HG03135 (cell line): ENCODE measurements around the gene ASB5.
"Not testable (repeated sequence)": the region's sequence is repeated elsewhere in the genome, so short reads cannot be mapped to it uniquely, and the experiment has no call there.

ENCODE experiments used
- ATAC-seq: cut with Tn5 transposase; IDR thresholded peaks from one replicate; pipeline ENCODE4 v1.9.1; 2021; ENCODE audit warnings: mild to moderate bottlenecking, moderate library complexity; ENCODE audit not compliant: unreplicated experiment

ASB5 gene

GRCh38 chr4:176279560-176279959 is 10.5 kb upstream of the ASB5 start:
- not testable (repeated sequence) for ATAC-seq

- ATAC-seq: no peak
These were observed 8.3 kb upstream of the ASB5 start for GRCh38 chr4:176277162-176277904.

GRCh38 chr4:176276710-176277109 is 7.7 kb upstream of the ASB5 start:
- ATAC-seq: no peak

GRCh38 chr4:176274441-176274840 is 5.4 kb upstream of the ASB5 start:
- ATAC-seq: no peak

GRCh38 chr4:176273736-176274135 is 4.7 kb upstream of the ASB5 start:
- ATAC-seq: no peak

- no peak for ATAC-seq
These were observed 3.8 kb upstream of the ASB5 start for GRCh38 chr4:176272799-176273198.

- ATAC-seq: no peak
These were observed 2.7 kb upstream of the ASB5 start for GRCh38 chr4:176271749-176272148.

GRCh38 chr4:176270669-176271068 is 1.6 kb upstream of the ASB5 start:
- ATAC-seq: no peak

GRCh38 chr4:176266026-176266425 is 3.0 kb downstream of the ASB5 start:
- no peak for ATAC-seq

GRCh38 chr4:176262243-176262642 is 6.8 kb downstream of the ASB5 start:
- ATAC-seq: peak; percentile 66

- no peak for ATAC-seq
These were observed 7.5 kb downstream of the ASB5 start for GRCh38 chr4:176261481-176261880.

- ATAC-seq: no peak
These were observed 8.0 kb downstream of the ASB5 start for GRCh38 chr4:176261018-176261417.

GRCh38 chr4:176259330-176260090 is 9.5 kb downstream of the ASB5 start:
- no peak for ATAC-seq

GRCh38 chr4:176258135-176258534 is 10.9 kb downstream of the ASB5 start:
- no peak for ATAC-seq

- ATAC-seq: no peak
These were observed 12.1 kb downstream of the ASB5 start for GRCh38 chr4:176256921-176257320.

- no peak for ATAC-seq
These were observed 26.2 kb downstream of the ASB5 start for GRCh38 chr4:176242764-176243347.

GRCh38 chr4:176241703-176242102 is 27.3 kb downstream of the ASB5 start:
- ATAC-seq: no peak

GRCh38 chr4:176238826-176239225 is 30.2 kb downstream of the ASB5 start:
- no peak for ATAC-seq

- ATAC-seq: no peak
These were observed 30.8 kb downstream of the ASB5 start for GRCh38 chr4:176238157-176238610.

GRCh38 chr4:176236946-176237345 is 32.1 kb downstream of the ASB5 start:
- ATAC-seq: no peak

GRCh38 chr4:176230836-176231235 is 38.2 kb downstream of the ASB5 start:
- ATAC-seq: no peak

- ATAC-seq: no peak
These were observed 39.4 kb downstream of the ASB5 start for GRCh38 chr4:176229645-176230044.
